WI38 (cell line): ENCODE data around the gene PLD3.

Experiments used
- H3K4me3 ChIP-seq: 2 replicates; pipeline ENCODE4 v1.5.1; 2011; ENCODE audit warnings: low read depth, mild to moderate bottlenecking, control low read depth, low read length
- TF ChIP-seq, protein P1 (sequence below): IDR thresholded peaks from 2 replicates; pipeline ENCODE4 v1.5.1; 2012; ENCODE audit warnings: low read depth, mild to moderate bottlenecking, control low read depth, low read length

PLD3 gene

GRCh38 chr19:40381321-40381720, 32.8 kb downstream of the PLD3 start:
- TF ChIP-seq, protein P1, sequence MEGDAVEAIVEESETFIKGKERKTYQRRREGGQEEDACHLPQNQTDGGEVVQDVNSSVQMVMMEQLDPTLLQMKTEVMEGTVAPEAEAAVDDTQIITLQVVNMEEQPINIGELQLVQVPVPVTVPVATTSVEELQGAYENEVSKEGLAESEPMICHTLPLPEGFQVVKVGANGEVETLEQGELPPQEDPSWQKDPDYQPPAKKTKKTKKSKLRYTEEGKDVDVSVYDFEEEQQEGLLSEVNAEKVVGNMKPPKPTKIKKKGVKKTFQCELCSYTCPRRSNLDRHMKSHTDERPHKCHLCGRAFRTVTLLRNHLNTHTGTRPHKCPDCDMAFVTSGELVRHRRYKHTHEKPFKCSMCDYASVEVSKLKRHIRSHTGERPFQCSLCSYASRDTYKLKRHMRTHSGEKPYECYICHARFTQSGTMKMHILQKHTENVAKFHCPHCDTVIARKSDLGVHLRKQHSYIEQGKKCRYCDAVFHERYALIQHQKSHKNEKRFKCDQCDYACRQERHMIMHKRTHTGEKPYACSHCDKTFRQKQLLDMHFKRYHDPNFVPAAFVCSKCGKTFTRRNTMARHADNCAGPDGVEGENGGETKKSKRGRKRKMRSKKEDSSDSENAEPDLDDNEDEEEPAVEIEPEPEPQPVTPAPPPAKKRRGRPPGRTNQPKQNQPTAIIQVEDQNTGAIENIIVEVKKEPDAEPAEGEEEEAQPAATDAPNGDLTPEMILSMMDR, result no peak
- no peak overlapping the region for H3K4me3 ChIP-seq

- TF ChIP-seq, protein P1, result no peak
Measured at GRCh38 chr19:40383668-40384248, 35.3 kb downstream of the PLD3 start.

DNA sequence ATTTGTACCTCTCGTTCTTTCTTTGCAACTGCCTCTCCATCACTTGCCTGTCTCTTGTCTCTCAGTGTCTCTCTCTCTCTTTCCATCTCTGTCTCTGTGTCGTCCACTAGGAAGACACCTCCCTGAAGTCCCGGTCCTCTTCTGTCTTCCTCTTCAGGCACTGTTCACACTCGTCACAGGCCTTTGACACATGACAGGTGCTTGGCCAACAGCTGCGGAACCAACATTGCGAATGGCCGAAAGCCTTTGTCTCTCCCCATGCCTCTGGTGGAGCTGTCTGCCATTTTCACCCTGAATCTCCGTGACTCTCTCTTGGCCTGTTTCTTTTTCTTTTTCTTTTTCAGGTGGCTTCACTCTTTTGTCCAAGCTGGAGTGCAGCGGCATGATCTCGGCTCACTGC, 38.7 kb downstream of the PLD3 start:
- no peak overlapping the region for H3K4me3 ChIP-seq
- TF ChIP-seq, protein P1, result no peak

More at GRCh38 chr19:40383668-40384248, 35.3 kb downstream of the PLD3 start:
- H3K4me3 ChIP-seq, result no peak overlapping the region

DNA sequence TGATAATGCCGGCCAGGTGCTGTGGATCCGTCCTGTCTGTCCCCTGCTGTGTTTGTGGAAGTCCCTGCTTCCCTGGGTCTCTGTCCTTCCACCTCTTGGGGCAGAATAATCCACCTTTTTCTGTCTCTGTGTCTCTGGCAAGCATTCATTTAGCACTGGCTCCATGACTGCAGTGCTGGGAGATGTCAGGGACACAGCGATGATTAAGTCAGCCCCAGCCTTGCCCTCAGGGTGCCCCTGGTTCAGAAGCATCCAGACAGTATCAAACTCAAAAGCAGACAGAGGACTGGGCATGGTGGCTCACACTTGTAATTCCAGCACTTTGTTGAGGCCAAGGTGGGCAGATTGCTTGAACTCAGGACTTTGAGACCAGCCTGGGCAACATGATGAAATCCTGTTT, 40.0 kb downstream of the PLD3 start:
- no peak overlapping the region for H3K4me3 ChIP-seq
- TF ChIP-seq, protein P1, result no peak

GRCh38 chr19:40389404-40390083, 41.0 kb downstream of the PLD3 start:
- H3K4me3 ChIP-seq, result no peak overlapping the region
- TF ChIP-seq, protein P1, result no peak

- no peak within 1 kb of the TSS for H3K4me3 ChIP-seq
- TF ChIP-seq, protein P1, result no peak
Measured at GRCh38 chr19:40390084-40390742, 41.7 kb downstream of the PLD3 start, which contains the start of gene HIPK4. TSS of gene HIPK4 (minus strand) at chr19:40390181. CDS start at chr19:40389902, 279 bp downstream.

GRCh38 chr19:40392123-40392522, 43.6 kb downstream of the PLD3 start:
- TF ChIP-seq, protein P1, result no peak
- no peak overlapping the region for H3K4me3 ChIP-seq
